HG03135 (cell line): Measurements from ENCODE around the gene GAPDHS.

ENCODE experiments used
- ATAC-seq: cut with Tn5 transposase; IDR thresholded peaks from one replicate; pipeline ENCODE4 v1.9.1; 2021; ENCODE audit warnings: mild to moderate bottlenecking, moderate library complexity; ENCODE audit not compliant: unreplicated experiment

GAPDHS gene

GRCh38 chr19:35585848-35586247 lies 52.6 kb downstream of the GAPDHS start, which contains the start of gene PMIS2:
TSS of gene PMIS2 (plus strand) at chr19:35586173. CDS start at chr19:35586260, 87 bp downstream.
- ATAC-seq: no peak

GRCh38 chr19:35587321-35587720 lies 54.1 kb downstream of the GAPDHS start:
- no peak for ATAC-seq

- no peak for ATAC-seq
Measured at GRCh38 chr19:35590875-35591274, 57.6 kb downstream of the GAPDHS start.

DNA sequence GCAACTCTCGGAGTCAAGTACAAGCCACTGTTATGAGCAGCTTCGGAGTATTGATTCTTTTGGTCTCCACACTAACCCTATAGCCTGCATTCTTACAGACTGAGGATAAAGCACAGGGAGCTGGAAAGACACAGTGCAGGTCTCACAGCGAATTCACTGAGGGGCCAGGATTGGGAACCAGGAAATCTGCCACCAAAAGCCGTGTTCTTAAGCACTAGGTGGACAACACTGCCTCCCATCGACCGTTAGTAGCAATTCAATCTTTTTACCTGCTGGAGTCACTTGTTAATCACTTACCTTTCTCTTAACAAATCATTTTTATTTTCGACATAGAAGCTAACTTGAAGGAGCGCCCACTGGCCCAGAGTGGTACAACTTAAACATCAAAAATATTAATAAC lies 59.0 kb downstream of the GAPDHS start:
- ATAC-seq: no peak
